ENCODE data around the gene BRCA1. TPM values are rescaled to one million over a fixed set of nuclear protein-coding genes. Genes with fewer than 3 reads are reported as not detected.

Gene BRCA1
- total and polyA plus RNA-seq, 2 donors (not counting 1 experiment from before 2014, with no cell fraction given), result 7.5 to 9.9 TPM

- DNase-seq (ENCODE audit: low read depth in 2 of 2), result no peak
- H3K9ac ChIP-seq (ENCODE audit: insufficient read depth, low read length), result no peak overlapping the region
- no peaks in the 10 kb centered on the region for H3K27me3 ChIP-seq (ENCODE audit: control insufficient read depth, insufficient read depth, low read length)
- no peaks in the 10 kb centered on the region for H3K79me2 ChIP-seq (ENCODE audit: control insufficient read depth, insufficient read depth, low read length)
- no peaks in the 10 kb centered on the region for H3K9me3 ChIP-seq (ENCODE audit: control insufficient read depth, insufficient read depth, low read depth, low read length)
- no peak overlapping the region for H3K27ac ChIP-seq (ENCODE audit: insufficient read depth, low read length)
- no peaks in the 10 kb centered on the region for H3K4me1 ChIP-seq (ENCODE audit: control insufficient read depth, extremely low read depth, insufficient read depth, low read length)
- TF ChIP-seq CTCF (conservative IDR thresholded peaks at IDR 0.05 in 1 of 2, IDR thresholded peaks at IDR 0.05 in 1 of 2; ENCODE audit: low read depth in 1 of 2, low read length in 2 of 2), result no peak
- TF ChIP-seq EZH2 (IDR thresholded peaks at IDR 0.05; ENCODE audit: low read length, missing control alignments), result no peak
- H3K4me3 ChIP-seq (replicated peaks in 1 of 4; ENCODE audit: control extremely low read depth in 1 of 4, insufficient read depth in 1 of 4, low read depth in 3 of 4, low read length in 4 of 4), result no peak overlapping the region
- H2AFZ ChIP-seq (ENCODE audit: low read length), result no peak overlapping the region
- no peaks in the 10 kb centered on the region for H4K20me1 ChIP-seq (ENCODE audit: control insufficient read depth, extremely low read depth, insufficient read depth, low read length)
- H3K36me3 ChIP-seq (ENCODE audit: control insufficient read depth, insufficient read depth, low read length), result no peaks in the 10 kb centered on the region
- no peak overlapping the region for H3K4me2 ChIP-seq (ENCODE audit: extremely low read depth, insufficient read depth, low read length)
These were observed 94.9 kb downstream of the BRCA1 start for GRCh38 chr17:43030137-43030767.

GRCh38 chr17:43028221-43028861 is 96.8 kb downstream of the BRCA1 start:
- Histone ChIP-seq H3K79me2 (ENCODE audit: control insufficient read depth, insufficient read depth, low read length) (no peaks in the 10 kb centered on the region), H3K4me3 (replicated peaks in 1 of 4; ENCODE audit: control extremely low read depth in 1 of 4, insufficient read depth in 1 of 4, low read depth in 3 of 4, low read length in 4 of 4) (no peak overlapping the region), H2AFZ (ENCODE audit: low read length) (no peak overlapping the region)

More at GRCh38 chr17:43028221-43028861, 96.8 kb downstream of the BRCA1 start:
- TF ChIP-seq CTCF (conservative IDR thresholded peaks at IDR 0.05 in 1 of 2, IDR thresholded peaks at IDR 0.05 in 1 of 2; ENCODE audit: low read depth in 1 of 2, low read length in 2 of 2) (no peak), EZH2 (IDR thresholded peaks at IDR 0.05; ENCODE audit: low read length, missing control alignments) (no peak)
- peaks cover 4% of the 10 kb centered on the region for H3K4me1 ChIP-seq (ENCODE audit: control insufficient read depth, extremely low read depth, insufficient read depth, low read length)
- no peaks in the 10 kb centered on the region for H3K9me3 ChIP-seq (ENCODE audit: control insufficient read depth, insufficient read depth, low read depth, low read length)
- no peaks in the 10 kb centered on the region for H3K36me3 ChIP-seq (ENCODE audit: control insufficient read depth, insufficient read depth, low read length)
- no peak for DNase-seq (ENCODE audit: low read depth in 2 of 2)
- no peak overlapping the region for H3K27ac ChIP-seq (ENCODE audit: insufficient read depth, low read length)
- H4K20me1 ChIP-seq (ENCODE audit: control insufficient read depth, extremely low read depth, insufficient read depth, low read length), result no peaks in the 10 kb centered on the region
- H3K27me3 ChIP-seq (ENCODE audit: control insufficient read depth, insufficient read depth, low read length), result no peaks in the 10 kb centered on the region
- no peak overlapping the region for H3K9ac ChIP-seq (ENCODE audit: insufficient read depth, low read length)
- no peak overlapping the region for H3K4me2 ChIP-seq (ENCODE audit: extremely low read depth, insufficient read depth, low read length)

Measured in fibroblast of lung (primary cell).